ENCODE data around the gene MTMR11.
"Not testable (repeated sequence)": the region's sequence is repeated elsewhere in the genome, so short reads cannot be mapped to it uniquely, and the experiment has no call there.

The MTMR11 gene

GRCh38 chr1:149888999-149889289 lies 47.7 kb downstream of the MTMR11 start:
- H3K4me3 ChIP-seq (ENCODE audit: low read depth in 1 of 2, low read length in 1 of 2), result peak overlapping the region; percentile 71 to 93
- peak overlapping the region; percentile 99 for H3K27ac ChIP-seq

GRCh38 chr1:149888247-149888998 lies 48.3 kb downstream of the MTMR11 start:
- Histone ChIP-seq H3K27ac (peak overlapping the region; percentile 99), H3K4me1 (ENCODE audit: control insufficient read depth in 1 of 2, insufficient read depth in 1 of 2, low read depth in 1 of 2, low read length in 1 of 2) (peaks cover 28 to 39% of the 10 kb centered on the region in 2 experiments), H3K36me3 (peaks cover 3% of the 10 kb centered on the region), H3K27me3 (no peaks in the 10 kb centered on the region), H3K9me3 (peaks cover 16% of the 10 kb centered on the region), H3K4me3 (ENCODE audit: low read depth in 1 of 2, low read length in 1 of 2) (peak overlapping the region; percentile 71 to 93)
- TF ChIP-seq CTCF (IDR thresholded peaks at IDR 0.05), result no peak

More at GRCh38 chr1:149888999-149889289, 47.7 kb downstream of the MTMR11 start:
- no peak for TF ChIP-seq CTCF (IDR thresholded peaks at IDR 0.05)
- H3K4me1 ChIP-seq (ENCODE audit: control insufficient read depth in 1 of 2, insufficient read depth in 1 of 2, low read depth in 1 of 2, low read length in 1 of 2), result peaks cover 22 to 33% of the 10 kb centered on the region in 2 experiments
- no peaks in the 10 kb centered on the region for H3K27me3 ChIP-seq
- H3K9me3 ChIP-seq, result peaks cover 16% of the 10 kb centered on the region
- peaks cover 3% of the 10 kb centered on the region for H3K36me3 ChIP-seq

- peak; percentile 43 for TF ChIP-seq CTCF (IDR thresholded peaks at IDR 0.05)
- H3K9me3 ChIP-seq, result peaks cover 16% of the 10 kb centered on the region
- no peaks in the 10 kb centered on the region for H3K27me3 ChIP-seq
- H3K4me3 ChIP-seq (ENCODE audit: low read depth in 1 of 2, low read length in 1 of 2), result peak overlapping the region; percentile 71 to 93
- peak overlapping the region; percentile 99 for H3K27ac ChIP-seq
- H3K36me3 ChIP-seq, result peaks cover 3% of the 10 kb centered on the region
- peaks cover 30 to 46% of the 10 kb centered on the region in 2 experiments for H3K4me1 ChIP-seq (ENCODE audit: control insufficient read depth in 1 of 2, insufficient read depth in 1 of 2, low read depth in 1 of 2, low read length in 1 of 2)
These were observed 49.0 kb downstream of the MTMR11 start for GRCh38 chr1:149887456-149888246.

GRCh38 chr1:149887196-149887455 lies 49.6 kb downstream of the MTMR11 start:
- Histone ChIP-seq H3K9me3 (peaks cover 16% of the 10 kb centered on the region), H3K4me1 (ENCODE audit: control insufficient read depth in 1 of 2, insufficient read depth in 1 of 2, low read depth in 1 of 2, low read length in 1 of 2) (peaks cover 33 to 52% of the 10 kb centered on the region in 2 experiments), H3K27ac (peak overlapping the region; percentile 99), H3K4me3 (ENCODE audit: low read depth in 1 of 2, low read length in 1 of 2) (peak overlapping the region; percentile 71 to 93)
- H3K27me3 ChIP-seq, H3K36me3 ChIP-seq: not testable (repeated sequence)

GRCh38 chr1:149886396-149887195 lies 50.1 kb downstream of the MTMR11 start:
- H3K27me3 ChIP-seq, result no peaks in the 10 kb centered on the region
- peaks cover 3% of the 10 kb centered on the region for H3K36me3 ChIP-seq
- peak overlapping the region; percentile 99 for H3K27ac ChIP-seq
- peaks cover 16% of the 10 kb centered on the region for H3K9me3 ChIP-seq
- peaks cover 36 to 57% of the 10 kb centered on the region in 2 experiments for H3K4me1 ChIP-seq (ENCODE audit: control insufficient read depth in 1 of 2, insufficient read depth in 1 of 2, low read depth in 1 of 2, low read length in 1 of 2)
- peak overlapping the region; percentile 71 to 93 for H3K4me3 ChIP-seq (ENCODE audit: low read depth in 1 of 2, low read length in 1 of 2)
- TF ChIP-seq CTCF (IDR thresholded peaks at IDR 0.05), result no peak

- peaks cover 36 to 57% of the 10 kb centered on the region in 2 experiments for H3K4me1 ChIP-seq (ENCODE audit: control insufficient read depth in 1 of 2, insufficient read depth in 1 of 2, low read depth in 1 of 2, low read length in 1 of 2)
- H3K27me3 ChIP-seq, H3K36me3 ChIP-seq: not testable (repeated sequence)
- H3K9me3 ChIP-seq, result peaks cover 16% of the 10 kb centered on the region
- peak overlapping the region; percentile 99 for H3K27ac ChIP-seq
- peak overlapping the region; percentile 71 to 93 for H3K4me3 ChIP-seq (ENCODE audit: low read depth in 1 of 2, low read length in 1 of 2)
These were observed 50.6 kb downstream of the MTMR11 start for GRCh38 chr1:149886121-149886395.

Measured in neutrophil (primary cell).